ENCODE data around the gene PYY. TPM values are rescaled to one million over a fixed set of nuclear protein-coding genes. Genes with fewer than 3 reads are reported as not detected.
"Not testable (repeated sequence)": the region's sequence is repeated elsewhere in the genome, so short reads cannot be mapped to it uniquely, and the experiment has no call there.

The PYY gene
- total RNA-seq, 4 donors from 2014 or later: 7.5 to 58.0 (median 27.5) TPM; not detected in 1

DNA sequence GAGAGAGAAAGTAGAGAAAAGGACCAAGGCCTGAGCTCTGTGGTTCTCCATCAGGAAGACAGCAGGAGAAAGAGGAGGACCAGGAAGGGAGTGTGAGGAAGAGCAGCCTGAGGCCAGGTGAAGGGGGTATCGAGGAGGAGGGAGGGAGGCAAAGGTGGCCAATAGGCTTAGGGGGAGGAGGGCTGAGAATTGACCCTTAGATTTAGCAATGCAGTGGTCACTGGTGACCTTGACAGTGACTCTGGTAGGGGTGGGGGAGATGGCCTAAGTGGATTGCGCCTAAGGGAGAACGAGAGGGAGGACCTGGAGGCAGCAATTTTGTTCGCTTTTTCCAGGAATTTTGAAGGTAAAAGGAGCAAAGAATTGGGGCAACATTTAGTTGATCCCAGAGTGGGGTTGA is 45.3 kb upstream of the PYY start:
- DNase-seq: no peak
- peaks cover 0 to 3% of the 10 kb centered on the region in 2 donors for H3K27me3 ChIP-seq
- H3K9me3 ChIP-seq: no peaks in the 10 kb centered on the region
- no peak overlapping the region for H3K4me3 ChIP-seq
- H3K36me3 ChIP-seq: no peaks in the 10 kb centered on the region
- TF ChIP-seq, protein P1, sequence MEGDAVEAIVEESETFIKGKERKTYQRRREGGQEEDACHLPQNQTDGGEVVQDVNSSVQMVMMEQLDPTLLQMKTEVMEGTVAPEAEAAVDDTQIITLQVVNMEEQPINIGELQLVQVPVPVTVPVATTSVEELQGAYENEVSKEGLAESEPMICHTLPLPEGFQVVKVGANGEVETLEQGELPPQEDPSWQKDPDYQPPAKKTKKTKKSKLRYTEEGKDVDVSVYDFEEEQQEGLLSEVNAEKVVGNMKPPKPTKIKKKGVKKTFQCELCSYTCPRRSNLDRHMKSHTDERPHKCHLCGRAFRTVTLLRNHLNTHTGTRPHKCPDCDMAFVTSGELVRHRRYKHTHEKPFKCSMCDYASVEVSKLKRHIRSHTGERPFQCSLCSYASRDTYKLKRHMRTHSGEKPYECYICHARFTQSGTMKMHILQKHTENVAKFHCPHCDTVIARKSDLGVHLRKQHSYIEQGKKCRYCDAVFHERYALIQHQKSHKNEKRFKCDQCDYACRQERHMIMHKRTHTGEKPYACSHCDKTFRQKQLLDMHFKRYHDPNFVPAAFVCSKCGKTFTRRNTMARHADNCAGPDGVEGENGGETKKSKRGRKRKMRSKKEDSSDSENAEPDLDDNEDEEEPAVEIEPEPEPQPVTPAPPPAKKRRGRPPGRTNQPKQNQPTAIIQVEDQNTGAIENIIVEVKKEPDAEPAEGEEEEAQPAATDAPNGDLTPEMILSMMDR (IDR thresholded peaks at IDR 0.05): no peak
- no peak for TF ChIP-seq POLR2A (IDR thresholded peaks at IDR 0.05)
- H3K27ac ChIP-seq: no peak overlapping the region
- peaks cover 0 to 10% (median 0%) of the 10 kb centered on the region in 4 donors for H3K4me1 ChIP-seq

DNA sequence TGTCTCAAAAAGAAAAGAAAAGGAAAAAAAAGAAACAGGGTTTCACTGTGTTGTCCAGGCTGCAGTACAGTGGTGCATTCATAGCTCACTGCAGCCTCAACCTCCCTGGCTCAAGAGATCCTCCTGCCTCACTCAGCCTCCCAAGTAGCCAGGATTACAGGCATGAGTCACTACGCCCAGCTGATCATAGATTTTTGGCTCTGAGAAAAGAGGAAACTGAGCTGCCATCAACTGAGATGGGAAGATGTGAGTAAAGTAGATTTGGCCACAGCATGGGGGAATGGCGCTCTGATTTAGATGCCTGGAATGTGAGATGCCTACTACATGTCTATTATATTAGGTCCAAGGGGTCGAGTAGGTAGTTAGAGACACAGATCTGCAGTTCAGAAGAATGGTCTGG is 44.8 kb upstream of the PYY start:
- DNase-seq: no peak
- H3K9me3 ChIP-seq: no peaks in the 10 kb centered on the region
- H3K27me3 ChIP-seq: peaks cover 0 to 6% of the 10 kb centered on the region in 2 donors
- H3K36me3 ChIP-seq: no peaks in the 10 kb centered on the region
- peaks cover 0 to 7% (median 0%) of the 10 kb centered on the region in 4 donors for H3K4me1 ChIP-seq
- H3K4me3 ChIP-seq: no peak overlapping the region
- TF ChIP-seq, protein P1 (IDR thresholded peaks at IDR 0.05): no peak
- no peak overlapping the region for H3K27ac ChIP-seq

DNA sequence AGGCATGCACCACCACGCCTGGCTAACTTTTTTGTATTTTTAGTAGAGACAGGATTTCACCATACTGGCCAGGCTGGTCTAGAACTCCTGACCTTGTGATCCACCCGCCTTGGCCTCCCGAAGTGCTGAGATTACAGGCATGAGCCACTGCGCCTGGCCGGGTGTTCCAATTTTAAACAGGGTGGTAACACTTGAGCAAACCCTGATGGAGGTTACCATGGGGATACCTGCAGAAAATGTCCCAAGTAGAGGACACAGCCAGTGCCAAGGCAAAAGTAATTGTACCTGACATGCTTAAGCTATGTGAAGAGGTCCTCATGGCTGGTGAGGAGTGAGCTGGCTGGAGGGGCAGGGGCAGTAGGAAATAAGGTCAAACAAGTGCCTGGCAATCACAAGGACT is 43.4 kb upstream of the PYY start:
- H3K4me1 ChIP-seq, DNase-seq, H3K27me3 ChIP-seq, H3K27ac ChIP-seq, H3K9me3 ChIP-seq, H3K36me3 ChIP-seq, H3K4me3 ChIP-seq: not testable (repeated sequence)

DNA sequence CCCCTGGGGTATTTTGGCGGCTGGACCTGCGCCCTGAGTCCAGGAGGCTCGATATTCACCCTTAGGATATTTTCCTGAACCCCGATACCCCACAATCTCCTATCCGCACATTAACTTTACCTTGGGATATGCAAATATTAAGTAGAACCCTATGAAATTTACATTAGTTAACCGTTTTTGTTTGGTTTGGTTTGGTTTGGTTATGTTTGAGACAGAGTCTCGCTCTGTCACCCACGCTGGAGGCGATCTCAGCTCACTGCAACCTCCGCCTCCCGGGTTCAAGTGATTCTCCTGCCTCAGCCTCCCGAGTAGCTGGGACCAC is 41.4 kb upstream of the PYY start:
- Histone ChIP-seq H3K27ac (no peak overlapping the region), H3K4me3 (peak overlapping the region in 2 of 4 donors; percentile 26 to 44), H3K4me1 (peaks cover 0 to 7% (median 0%) of the 10 kb centered on the region in 4 donors), H3K27me3 (peaks cover 0 to 6% of the 10 kb centered on the region in 2 donors), H3K9me3 (no peaks in the 10 kb centered on the region), H3K36me3 (no peaks in the 10 kb centered on the region)
- TF ChIP-seq POLR2A (IDR thresholded peaks at IDR 0.05): no peak
- TF ChIP-seq, protein P1 (IDR thresholded peaks at IDR 0.05): no peak
- no peak for DNase-seq

DNA sequence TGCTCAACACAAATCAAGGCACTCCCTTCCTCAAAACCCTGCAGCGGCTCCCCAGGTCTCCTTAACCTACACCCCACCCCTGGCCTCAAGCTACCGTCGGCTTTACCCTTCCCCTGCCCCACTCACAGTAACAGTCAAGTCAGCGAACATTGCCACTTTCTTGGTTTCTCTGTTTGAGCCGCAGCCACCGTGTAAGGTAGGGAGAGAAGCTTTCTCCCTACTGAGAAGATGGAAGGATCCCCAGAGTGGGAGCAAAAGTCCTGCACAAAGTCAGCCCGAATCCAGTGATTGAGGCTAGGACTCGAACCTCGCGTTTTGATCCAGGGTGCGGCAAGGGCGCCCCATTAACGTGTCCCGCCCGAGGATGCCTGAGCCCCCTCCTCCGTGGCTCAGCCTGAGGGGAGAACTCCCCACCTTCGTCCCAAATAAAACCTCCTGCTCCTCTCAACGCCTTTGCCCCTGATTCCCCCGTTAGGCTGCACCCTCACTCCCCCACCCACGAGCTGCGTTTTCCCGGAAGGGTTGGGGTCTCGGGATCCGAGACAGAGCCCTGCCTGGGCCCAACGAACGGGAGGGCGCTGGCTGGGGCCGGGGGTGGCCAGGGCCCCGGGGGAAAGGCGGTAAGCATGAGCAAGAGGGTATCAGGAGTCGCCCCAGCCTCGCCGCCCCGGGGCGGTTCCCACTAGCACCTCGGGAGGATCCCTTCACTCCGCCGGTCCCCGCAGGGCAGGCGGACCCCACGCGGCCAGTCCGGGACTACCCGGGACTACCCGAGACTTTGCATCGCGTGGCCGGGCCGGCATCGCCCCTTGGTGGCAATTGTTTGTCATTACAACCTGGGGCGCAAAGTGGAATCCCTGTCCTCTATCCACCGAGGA is 40.8 kb upstream of the PYY start:
- H3K4me1 ChIP-seq: peaks cover 0 to 7% (median 0%) of the 10 kb centered on the region in 4 donors
- no peaks in the 10 kb centered on the region for H3K36me3 ChIP-seq
- peaks cover 0 to 6% of the 10 kb centered on the region in 2 donors for H3K27me3 ChIP-seq
- H3K9me3 ChIP-seq: no peaks in the 10 kb centered on the region
- no peak overlapping the region for H3K27ac ChIP-seq
- H3K4me3 ChIP-seq: peak overlapping the region in 3 of 4 donors; percentile 26 to 44 (median 32)
- DNase-seq: peak; percentile 25 to 76 (median 74)
- no peak for TF ChIP-seq POLR2A (IDR thresholded peaks at IDR 0.05)
- TF ChIP-seq, protein P1 (IDR thresholded peaks at IDR 0.05): peak; percentile 47 to 87 (median 76)

DNA sequence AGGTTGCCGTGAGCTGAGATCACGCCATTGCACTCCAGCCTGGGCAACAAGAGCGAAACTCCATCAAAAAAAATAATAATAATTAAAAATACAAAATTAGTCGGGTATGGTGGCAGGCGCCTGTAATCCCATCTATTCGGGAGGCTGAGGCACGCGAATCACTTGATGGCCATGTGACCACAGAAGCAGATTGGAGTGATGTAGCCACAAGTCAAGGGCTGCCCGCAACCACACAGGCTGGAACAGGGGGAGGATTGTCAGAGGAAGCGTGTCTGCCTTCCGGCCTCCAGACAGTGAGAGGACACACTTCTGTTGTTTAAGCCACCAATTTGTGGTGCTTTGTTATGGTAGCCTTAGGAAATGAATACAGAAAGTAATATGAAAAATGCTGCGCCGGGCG is 38.9 kb upstream of the PYY start:
- TF ChIP-seq POLR2A (IDR thresholded peaks at IDR 0.05): no peak
- TF ChIP-seq, protein P1 (IDR thresholded peaks at IDR 0.05): no peak
- peaks cover 0 to 6% of the 10 kb centered on the region in 2 donors for H3K27me3 ChIP-seq
- no peak overlapping the region for H3K4me3 ChIP-seq
- no peaks in the 10 kb centered on the region for H3K36me3 ChIP-seq
- no peak for DNase-seq
- no peaks in the 10 kb centered on the region for H3K9me3 ChIP-seq
- H3K4me1 ChIP-seq: peaks cover 0 to 7% (median 0%) of the 10 kb centered on the region in 4 donors
- H3K27ac ChIP-seq: no peak overlapping the region

Data from Peyer's patch (tissue), 4 donors.